Panc1 (cell line): ENCODE data around the gene KLRD1.

Experiments used
- CTCF ChIP-seq: fragments of 450-650 bp; IDR thresholded peaks from 2 replicates; pipeline ENCODE4 v1.5.1; 2017; ENCODE audit warnings: mild to moderate bottlenecking
- POLR2AphosphoS5 ChIP-seq: IDR thresholded peaks from 2 replicates; pipeline ENCODE4 v1.6.1; 2012; ENCODE audit warnings: mild to moderate bottlenecking, low read depth, low read length, moderate library complexity

DNA sequence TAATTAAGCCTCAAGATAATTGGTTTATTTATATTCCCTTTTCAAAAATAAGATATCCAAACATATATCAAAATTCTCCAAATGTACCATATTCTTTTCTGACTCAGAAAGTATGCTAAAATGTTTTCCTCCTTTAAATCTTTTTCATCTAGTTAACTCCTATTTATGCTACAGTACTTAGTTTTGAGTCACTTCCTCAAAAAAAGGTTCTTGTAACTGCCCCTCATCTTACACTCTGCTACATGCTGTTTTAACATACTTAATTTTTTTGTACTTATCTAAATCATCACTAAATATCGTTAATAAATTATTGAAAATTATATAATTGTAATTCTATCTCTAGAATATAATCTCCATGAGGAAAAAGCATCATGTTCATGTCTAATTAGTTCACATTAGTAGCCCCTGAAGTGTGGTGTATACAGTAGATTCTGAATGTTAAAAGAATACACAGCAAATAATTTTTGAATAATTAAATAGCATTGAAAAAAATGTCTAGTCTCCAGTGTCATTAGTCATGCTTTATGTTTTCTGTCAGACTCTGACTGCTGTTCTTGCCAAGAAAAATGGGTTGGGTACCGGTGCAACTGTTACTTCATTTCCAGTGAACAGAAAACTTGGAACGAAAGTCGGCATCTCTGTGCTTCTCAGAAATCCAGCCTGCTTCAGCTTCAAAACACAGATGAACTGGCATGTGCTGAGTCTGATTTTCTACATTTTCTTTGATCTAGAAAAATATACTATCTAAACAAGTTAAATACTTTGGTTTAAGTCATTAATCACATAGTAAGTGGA, 3.5 kb downstream of the KLRD1 start:
- TF ChIP-seq CTCF: no peak
- TF ChIP-seq POLR2AphosphoS5: no peak
